A673 (cell line): ENCODE results near the gene UBXN2A. TPM values are rescaled to one million over a fixed set of nuclear protein-coding genes. Genes with fewer than 3 reads are reported as not detected.

Source experiments
- BruUV-seq: library from RNA; stranded (reverse); fragments of 400-500 nt; replicated peaks from 2 replicates; lab custom pipeline; 2021; lab: Mats Ljungman, UMichigan
- CTCF ChIA-PET: fragments of 300-600 bp; sonication (Branson Sonifier 250); formaldehyde crosslinking; loops from one replicate; lab custom pipeline; 2022; ENCODE audit warnings: antibody characterized with exemption; lab: Charles Lee
- POLR2A ChIA-PET: fragments of 300-600 bp; sonication (Branson Sonifier 250); formaldehyde crosslinking; loops from one replicate; lab custom pipeline; 2022; ENCODE audit warnings: antibody characterized with exemption; ENCODE audit not compliant: low non-redundant PET; lab: Charles Lee
- DNase-seq: peaks from one replicate; pipeline ENCODE4 v3.0.0-alpha.2; 2015; ENCODE audit warnings: low spot score
- H3K27ac ChIP-seq: fragments of 200-600 bp; sonication (generic); 2 replicates; pipeline ENCODE4 v1.5.1; 2016; ENCODE audit warnings: mixed run types, low read depth, mild to moderate bottlenecking, mixed read lengths, antibody characterized with exemption, low read length; ENCODE audit not compliant: poor library complexity, severe bottlenecking
- H3K27me3 ChIP-seq: fragments of 200-600 bp; sonication (generic); replicated peaks from 2 replicates; pipeline ENCODE4 v1.6.1; 2017; ENCODE audit warnings: mixed run types, low read depth, mild to moderate bottlenecking, mixed read lengths, antibody characterized with exemption, low read length; ENCODE audit not compliant: insufficient read depth, poor library complexity
- H3K36me3 ChIP-seq: fragments of 200-600 bp; sonication (generic); 2 replicates; pipeline ENCODE4 v1.6.1; 2016; ENCODE audit warnings: mixed run types, mild to moderate bottlenecking, mixed read lengths, antibody characterized with exemption, low read length; ENCODE audit not compliant: insufficient read depth, poor library complexity, severe bottlenecking
- H3K4me1 ChIP-seq: fragments of 200-600 bp; sonication (generic); 2 replicates; pipeline ENCODE4 v1.6.1; 2017; ENCODE audit warnings: mixed run types, mild to moderate bottlenecking, mixed read lengths, antibody characterized with exemption, low read length; ENCODE audit not compliant: insufficient read depth, poor library complexity, severe bottlenecking
- H3K4me3 ChIP-seq: fragments of 200-600 bp; sonication (generic); 2 replicates; pipeline ENCODE4 v1.5.1; 2016; ENCODE audit warnings: low read depth, mixed run types, mild to moderate bottlenecking, mixed read lengths, low read length; ENCODE audit not compliant: poor library complexity, severe bottlenecking
- H3K9me3 ChIP-seq: fragments of 200-600 bp; sonication (generic); 2 replicates; pipeline ENCODE4 v1.6.1; 2016; ENCODE audit warnings: mixed run types, low read depth, mild to moderate bottlenecking, mixed read lengths, antibody characterized with exemption, low read length; ENCODE audit not compliant: poor library complexity, severe bottlenecking
- EZH2 ChIP-seq: fragments of 200-600 bp; sonication (generic); IDR thresholded peaks from 2 replicates; pipeline ENCODE4 v1.6.1; 2017; ENCODE audit warnings: borderline replicate concordance, low read depth, mild to moderate bottlenecking, mixed read lengths, antibody characterized with exemption, low read length; ENCODE audit not compliant: poor library complexity, severe bottlenecking
- intact Hi-C: fragments of 100-400 bp; cut with micrococcal nuclease; formaldehyde crosslinking; loops from one replicate; pipeline ENCODE4 v1.10.0; 2022; ENCODE audit not compliant: unreplicated experiment
- total RNA-seq: library from RNA; stranded (reverse); gene quantifications from 2 replicates; pipeline ENCODE4 v1.2.3, GENCODE V29; 2021
- TF ChIP-seq, protein P1 (sequence below): fragments of 300-800, 200-600 bp; sonication (generic); conservative IDR thresholded peaks from 2 replicates; pipeline ENCODE4 v1.5.1; 2017; ENCODE audit warnings: low read depth, mild to moderate bottlenecking, antibody characterized with exemption, low read length, moderate library complexity, mixed read lengths

The UBXN2A gene
- total RNA-seq, 1 experiment from 2014 or later = 18.3 TPM

DNA sequence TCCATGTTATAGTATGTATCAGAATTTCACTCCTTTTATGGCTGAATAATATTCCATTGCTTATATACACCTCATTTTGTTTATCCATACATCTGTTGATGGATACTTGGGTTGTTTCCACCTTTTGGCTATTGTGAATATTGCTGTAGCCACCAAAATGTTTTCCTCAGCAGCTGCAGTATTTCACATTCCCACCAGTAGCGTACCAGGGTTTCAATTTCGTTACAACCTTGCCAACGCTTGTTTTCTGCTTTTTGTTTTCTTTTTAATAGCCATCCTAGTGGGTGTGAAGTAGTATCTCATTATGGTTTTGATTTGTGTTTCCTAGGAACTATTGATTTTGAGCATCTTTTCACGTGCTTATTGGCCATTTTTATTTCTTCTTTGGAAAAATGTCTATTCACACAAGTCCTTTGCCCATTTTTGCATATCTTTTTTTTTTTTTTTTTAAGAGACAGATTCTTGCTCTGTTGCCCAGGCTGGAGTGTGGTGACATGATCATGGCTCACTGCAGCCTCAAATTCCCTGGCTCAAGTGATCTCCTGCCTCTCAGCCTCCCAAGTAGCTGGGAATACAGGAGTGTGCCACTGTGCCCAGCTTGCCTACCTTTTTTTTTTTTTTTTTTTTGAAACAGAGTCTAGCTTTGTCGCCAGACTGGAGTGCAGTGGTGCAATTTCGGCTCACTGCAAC lies 14.2 kb downstream of the UBXN2A start:
- Histone ChIP-seq H3K27me3 (no peaks in the 10 kb centered on the region), H3K36me3 (peaks cover under 1% of the 10 kb centered on the region), H3K4me3 (no peak overlapping the region), H3K27ac (no peak overlapping the region), H3K9me3 (no peaks in the 10 kb centered on the region), H3K4me1 (no peaks in the 10 kb centered on the region)
- CTCF ChIA-PET = no interaction called here
- POLR2A ChIA-PET = no interaction called here
- no TSS peak for BruUV-seq
- TF ChIP-seq, protein P1, sequence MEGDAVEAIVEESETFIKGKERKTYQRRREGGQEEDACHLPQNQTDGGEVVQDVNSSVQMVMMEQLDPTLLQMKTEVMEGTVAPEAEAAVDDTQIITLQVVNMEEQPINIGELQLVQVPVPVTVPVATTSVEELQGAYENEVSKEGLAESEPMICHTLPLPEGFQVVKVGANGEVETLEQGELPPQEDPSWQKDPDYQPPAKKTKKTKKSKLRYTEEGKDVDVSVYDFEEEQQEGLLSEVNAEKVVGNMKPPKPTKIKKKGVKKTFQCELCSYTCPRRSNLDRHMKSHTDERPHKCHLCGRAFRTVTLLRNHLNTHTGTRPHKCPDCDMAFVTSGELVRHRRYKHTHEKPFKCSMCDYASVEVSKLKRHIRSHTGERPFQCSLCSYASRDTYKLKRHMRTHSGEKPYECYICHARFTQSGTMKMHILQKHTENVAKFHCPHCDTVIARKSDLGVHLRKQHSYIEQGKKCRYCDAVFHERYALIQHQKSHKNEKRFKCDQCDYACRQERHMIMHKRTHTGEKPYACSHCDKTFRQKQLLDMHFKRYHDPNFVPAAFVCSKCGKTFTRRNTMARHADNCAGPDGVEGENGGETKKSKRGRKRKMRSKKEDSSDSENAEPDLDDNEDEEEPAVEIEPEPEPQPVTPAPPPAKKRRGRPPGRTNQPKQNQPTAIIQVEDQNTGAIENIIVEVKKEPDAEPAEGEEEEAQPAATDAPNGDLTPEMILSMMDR = no peak
- TF ChIP-seq EZH2 = no peak
- intact Hi-C loops = no loop called here
- DNase-seq = no peak

DNA sequence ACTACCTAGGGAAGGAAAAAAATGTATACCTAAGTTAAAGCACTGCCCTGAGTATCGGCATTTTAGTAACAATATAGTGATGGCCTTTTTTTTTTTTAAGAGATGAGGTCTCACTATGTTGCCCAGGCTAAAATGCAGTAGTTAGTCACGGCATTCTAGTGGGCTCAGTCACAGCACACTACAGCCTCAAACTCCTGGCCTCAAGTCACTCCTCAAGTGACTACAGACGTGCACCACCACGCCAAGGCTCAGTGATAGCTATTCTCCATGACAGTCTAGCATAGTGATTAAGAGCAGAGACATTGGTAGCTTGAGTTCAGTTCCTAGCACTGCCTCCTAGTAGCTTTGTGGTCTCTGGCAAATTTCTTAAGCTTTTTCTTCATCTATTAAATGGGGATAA lies 27.6 kb downstream of the UBXN2A start:
- ChIA-PET POLR2A (no interaction called here), CTCF (no interaction called here)
- DNase-seq = no peak
- Histone ChIP-seq H3K4me3 (no peak overlapping the region), H3K36me3 (no peaks in the 10 kb centered on the region), H3K27me3 (no peaks in the 10 kb centered on the region), H3K4me1 (no peaks in the 10 kb centered on the region), H3K9me3 (no peaks in the 10 kb centered on the region), H3K27ac (no peak overlapping the region)
- TF ChIP-seq EZH2 = no peak
- TF ChIP-seq, protein P1 = no peak
- intact Hi-C loops = no loop called here
- no TSS peak for BruUV-seq

DNA sequence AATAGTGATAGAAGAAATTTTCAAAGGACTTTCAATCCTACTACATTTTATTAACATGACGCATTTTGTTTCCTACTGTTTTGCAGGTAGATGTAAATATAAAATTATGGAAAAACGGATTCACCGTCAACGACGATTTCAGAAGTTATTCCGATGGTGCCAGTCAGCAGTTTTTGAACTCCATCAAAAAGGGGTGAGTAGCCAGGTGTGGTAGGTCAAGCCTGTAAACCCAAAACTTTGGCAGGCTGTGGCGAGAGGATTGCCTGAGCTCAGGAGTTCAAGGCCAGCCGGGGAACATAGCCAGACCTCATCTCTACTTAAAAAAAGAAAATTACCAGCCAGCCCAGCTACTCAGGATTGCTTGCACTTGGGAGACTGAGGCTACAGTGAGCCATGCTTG lies 36.6 kb downstream of the UBXN2A start:
- peaks cover 5% of the 10 kb centered on the region for H3K36me3 ChIP-seq
- no peak overlapping the region for H3K27ac ChIP-seq
- ChIA-PET CTCF (no interaction called here), POLR2A (no interaction called here)
- no peaks in the 10 kb centered on the region for H3K9me3 ChIP-seq
- H3K4me3 ChIP-seq = no peak overlapping the region
- no peak for TF ChIP-seq EZH2
- TF ChIP-seq, protein P1 = no peak
- no TSS peak for BruUV-seq
- no peak for DNase-seq
- no peaks in the 10 kb centered on the region for H3K27me3 ChIP-seq
- H3K4me1 ChIP-seq = no peaks in the 10 kb centered on the region
- intact Hi-C loops = no loop called here
